ENCODE measurements around the gene GLRX2. TPM values are rescaled to one million over a fixed set of nuclear protein-coding genes. Genes with fewer than 3 reads are reported as not detected.

Gene GLRX2
- polyA plus RNA-seq, 1 of the 3 experiments (the other 2 are of a cell fraction): 12.8 TPM

DNA sequence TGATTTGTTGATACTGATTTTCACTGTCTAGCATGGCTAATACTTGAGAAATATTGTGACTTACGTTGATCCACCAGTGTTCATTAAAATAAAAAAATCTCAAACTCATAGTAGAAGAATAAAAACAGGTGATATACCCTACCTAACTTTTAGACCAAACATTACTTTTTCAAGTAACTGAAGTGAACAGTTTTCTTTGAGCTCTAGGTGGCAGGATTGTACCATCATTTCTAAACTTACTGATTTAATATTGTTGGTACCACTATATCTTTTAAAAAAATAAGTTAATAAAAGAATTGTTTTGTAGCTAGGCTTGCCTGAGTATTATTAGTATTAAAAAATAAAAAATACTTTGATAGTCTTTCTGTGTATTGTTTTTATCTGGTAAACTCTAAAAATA is 38.1 kb upstream of the GLRX2 start:
- peaks cover 62 to 74% of the 10 kb centered on the region in 2 experiments for H3K36me3 ChIP-seq (replicated peaks in 1 of 2; ENCODE audit: control insufficient read depth in 1 of 2, insufficient read depth in 2 of 2, low read length in 1 of 2)
- H3K27me3 ChIP-seq (ENCODE audit: insufficient read depth): no peaks in the 10 kb centered on the region
- TF ChIP-seq TAF1 (IDR thresholded peaks at IDR 0.05; ENCODE audit: borderline replicate concordance, low read depth, low read length) (no peak), MEF2A (IDR thresholded peaks at IDR 0.05; ENCODE audit: borderline replicate concordance, low read depth) (no peak), RAD21 (IDR thresholded peaks at IDR 0.05; ENCODE audit: low read length) (peak; percentile 58), SMC3 (IDR thresholded peaks at IDR 0.05; ENCODE audit: low read depth, low read length) (0 out of 2 replicates have a peak, but pooled peaks have one; percentile 5), TCF12 (IDR thresholded peaks at IDR 0.05) (no peak), RXRA (IDR thresholded peaks at IDR 0.05; ENCODE audit: borderline replicate concordance, low read depth) (no peak)
- TF ChIP-seq, protein P1, sequence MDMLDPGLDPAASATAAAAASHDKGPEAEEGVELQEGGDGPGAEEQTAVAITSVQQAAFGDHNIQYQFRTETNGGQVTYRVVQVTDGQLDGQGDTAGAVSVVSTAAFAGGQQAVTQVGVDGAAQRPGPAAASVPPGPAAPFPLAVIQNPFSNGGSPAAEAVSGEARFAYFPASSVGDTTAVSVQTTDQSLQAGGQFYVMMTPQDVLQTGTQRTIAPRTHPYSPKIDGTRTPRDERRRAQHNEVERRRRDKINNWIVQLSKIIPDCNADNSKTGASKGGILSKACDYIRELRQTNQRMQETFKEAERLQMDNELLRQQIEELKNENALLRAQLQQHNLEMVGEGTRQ (IDR thresholded peaks at IDR 0.05; ENCODE audit: borderline replicate concordance, low read depth, low read length): no peak
- TF ChIP-seq, protein P2, sequence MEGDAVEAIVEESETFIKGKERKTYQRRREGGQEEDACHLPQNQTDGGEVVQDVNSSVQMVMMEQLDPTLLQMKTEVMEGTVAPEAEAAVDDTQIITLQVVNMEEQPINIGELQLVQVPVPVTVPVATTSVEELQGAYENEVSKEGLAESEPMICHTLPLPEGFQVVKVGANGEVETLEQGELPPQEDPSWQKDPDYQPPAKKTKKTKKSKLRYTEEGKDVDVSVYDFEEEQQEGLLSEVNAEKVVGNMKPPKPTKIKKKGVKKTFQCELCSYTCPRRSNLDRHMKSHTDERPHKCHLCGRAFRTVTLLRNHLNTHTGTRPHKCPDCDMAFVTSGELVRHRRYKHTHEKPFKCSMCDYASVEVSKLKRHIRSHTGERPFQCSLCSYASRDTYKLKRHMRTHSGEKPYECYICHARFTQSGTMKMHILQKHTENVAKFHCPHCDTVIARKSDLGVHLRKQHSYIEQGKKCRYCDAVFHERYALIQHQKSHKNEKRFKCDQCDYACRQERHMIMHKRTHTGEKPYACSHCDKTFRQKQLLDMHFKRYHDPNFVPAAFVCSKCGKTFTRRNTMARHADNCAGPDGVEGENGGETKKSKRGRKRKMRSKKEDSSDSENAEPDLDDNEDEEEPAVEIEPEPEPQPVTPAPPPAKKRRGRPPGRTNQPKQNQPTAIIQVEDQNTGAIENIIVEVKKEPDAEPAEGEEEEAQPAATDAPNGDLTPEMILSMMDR (IDR thresholded peaks at IDR 0.05): peak; percentile 60
- TF ChIP-seq, protein P3, sequence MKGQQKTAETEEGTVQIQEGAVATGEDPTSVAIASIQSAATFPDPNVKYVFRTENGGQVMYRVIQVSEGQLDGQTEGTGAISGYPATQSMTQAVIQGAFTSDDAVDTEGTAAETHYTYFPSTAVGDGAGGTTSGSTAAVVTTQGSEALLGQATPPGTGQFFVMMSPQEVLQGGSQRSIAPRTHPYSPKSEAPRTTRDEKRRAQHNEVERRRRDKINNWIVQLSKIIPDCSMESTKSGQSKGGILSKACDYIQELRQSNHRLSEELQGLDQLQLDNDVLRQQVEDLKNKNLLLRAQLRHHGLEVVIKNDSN (IDR thresholded peaks at IDR 0.05; ENCODE audit: borderline replicate concordance, low read depth): no peak
- H3K4me3 ChIP-seq (ENCODE audit: low read depth in 2 of 2, low read length in 1 of 2): no peak overlapping the region
- peaks cover 17% of the 10 kb centered on the region for H3K79me2 ChIP-seq (ENCODE audit: insufficient read depth)
- ChIA-PET CTCF (interaction anchor here (0.7 to 1.9 kb wide), 5 partner anchors 16 to 464 kb away, joined by 3 to 7 read pairs (median 5); no protein-coding TSS in a partner anchor), POLR2A (no interaction called here)
- no peaks in the 10 kb centered on the region for H4K20me1 ChIP-seq (ENCODE audit: insufficient read depth)
- DNase-seq: no peak
- no peak overlapping the region for H3K9ac ChIP-seq
- no peak overlapping the region for H3K4me2 ChIP-seq
- no peaks in the 10 kb centered on the region for H3K9me3 ChIP-seq
- 85% methylated on average over 1 of the region's 1 CpG for WGBS (ENCODE audit: low lambda C conversion rate)
- H3K27ac ChIP-seq (ENCODE audit: low read depth in 2 of 2, low read length in 1 of 2): no peak overlapping the region
- no peaks in the 10 kb centered on the region for H3K9me2 ChIP-seq
- no peak overlapping the region for H2AFZ ChIP-seq (ENCODE audit: low read depth)
- peaks cover 3 to 15% of the 10 kb centered on the region in 2 experiments; a peak in 2 of 4 replicates for H3K4me1 ChIP-seq (ENCODE audit: control insufficient read depth in 1 of 2, insufficient read depth in 2 of 2, low read depth in 1 of 2, low read length in 1 of 2)
- H3F3A ChIP-seq (replicated peaks; ENCODE audit: insufficient read depth): peaks cover 17% of the 10 kb centered on the region

DNA sequence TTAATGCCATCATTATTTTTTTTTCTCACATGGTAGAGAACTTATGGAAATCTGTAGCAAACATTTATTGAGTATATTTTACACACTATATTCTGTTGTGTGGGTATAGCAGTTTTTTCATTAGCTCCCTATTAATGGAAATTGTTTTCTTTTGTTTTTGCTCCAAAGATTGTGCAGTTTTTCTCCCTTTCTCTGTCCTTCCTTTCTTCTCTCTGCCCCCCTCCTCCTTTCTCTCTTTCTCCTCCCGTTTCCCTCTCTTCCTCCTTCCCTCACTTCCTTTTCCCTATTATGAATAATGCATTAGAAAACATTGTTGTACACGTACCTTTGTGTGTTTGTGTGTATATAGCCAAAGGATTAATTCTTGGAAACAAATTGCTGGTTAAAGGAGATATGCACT is 37.2 kb upstream of the GLRX2 start:
- Histone ChIP-seq H4K20me1 (ENCODE audit: insufficient read depth) (no peaks in the 10 kb centered on the region), H3K9me3 (no peaks in the 10 kb centered on the region), H3K27me3 (ENCODE audit: insufficient read depth) (no peaks in the 10 kb centered on the region), H2AFZ (ENCODE audit: low read depth) (no peak overlapping the region), H3K9me2 (no peaks in the 10 kb centered on the region), H3K4me2 (no peak overlapping the region), H3K4me3 (ENCODE audit: low read depth in 2 of 2, low read length in 1 of 2) (no peak overlapping the region), H3K36me3 (replicated peaks in 1 of 2; ENCODE audit: control insufficient read depth in 1 of 2, insufficient read depth in 2 of 2, low read length in 1 of 2) (peaks cover 62 to 75% of the 10 kb centered on the region in 2 experiments), H3K27ac (ENCODE audit: low read depth in 2 of 2, low read length in 1 of 2) (0 out of 4 replicates have a peak overlapping the region, but pooled peaks of 1 of the 2 experiments have one; percentile 24), H3K4me1 (ENCODE audit: control insufficient read depth in 1 of 2, insufficient read depth in 2 of 2, low read depth in 1 of 2, low read length in 1 of 2) (peaks cover 3 to 15% of the 10 kb centered on the region in 2 experiments; a peak in 2 of 4 replicates), H3K9ac (no peak overlapping the region), H3F3A (replicated peaks; ENCODE audit: insufficient read depth) (peaks cover 17% of the 10 kb centered on the region), H3K79me2 (ENCODE audit: insufficient read depth) (peaks cover 24% of the 10 kb centered on the region)
- ChIA-PET POLR2A (no interaction called here), CTCF (interaction anchor here (1.3 to 1.9 kb wide), 2 partner anchors 17 to 39 kb away, joined by 5 to 7 read pairs; no protein-coding TSS in a partner anchor)
- WGBS (ENCODE audit: low lambda C conversion rate): 82% methylated on average over 2 of the region's 2 CpGs
- DNase-seq: no peak
- TF ChIP-seq FOXJ3 (CRISPR knock-in tag; IDR thresholded peaks at IDR 0.05) (no peak), JUND (IDR thresholded peaks at IDR 0.05) (no peak), YY1 (IDR thresholded peaks at IDR 0.05; ENCODE audit: low read depth) (no peak), NFIC (IDR thresholded peaks at IDR 0.05; ENCODE audit: borderline replicate concordance) (no peak), CHD2 (IDR thresholded peaks at IDR 0.05; ENCODE audit: low read length, partially characterized antibody) (no peak), RAD21 (IDR thresholded peaks at IDR 0.05; ENCODE audit: low read length) (no peak), GABPA (IDR thresholded peaks at IDR 0.05; ENCODE audit: low read depth) (no peak), MXI1 (IDR thresholded peaks at IDR 0.05; ENCODE audit: low read depth, low read length) (no peak), EP300 (IDR thresholded peaks at IDR 0.05; ENCODE audit: borderline replicate concordance in 1 of 2, low read depth in 1 of 2, low read length in 1 of 2) (no peak)
- TF ChIP-seq, protein P4, sequence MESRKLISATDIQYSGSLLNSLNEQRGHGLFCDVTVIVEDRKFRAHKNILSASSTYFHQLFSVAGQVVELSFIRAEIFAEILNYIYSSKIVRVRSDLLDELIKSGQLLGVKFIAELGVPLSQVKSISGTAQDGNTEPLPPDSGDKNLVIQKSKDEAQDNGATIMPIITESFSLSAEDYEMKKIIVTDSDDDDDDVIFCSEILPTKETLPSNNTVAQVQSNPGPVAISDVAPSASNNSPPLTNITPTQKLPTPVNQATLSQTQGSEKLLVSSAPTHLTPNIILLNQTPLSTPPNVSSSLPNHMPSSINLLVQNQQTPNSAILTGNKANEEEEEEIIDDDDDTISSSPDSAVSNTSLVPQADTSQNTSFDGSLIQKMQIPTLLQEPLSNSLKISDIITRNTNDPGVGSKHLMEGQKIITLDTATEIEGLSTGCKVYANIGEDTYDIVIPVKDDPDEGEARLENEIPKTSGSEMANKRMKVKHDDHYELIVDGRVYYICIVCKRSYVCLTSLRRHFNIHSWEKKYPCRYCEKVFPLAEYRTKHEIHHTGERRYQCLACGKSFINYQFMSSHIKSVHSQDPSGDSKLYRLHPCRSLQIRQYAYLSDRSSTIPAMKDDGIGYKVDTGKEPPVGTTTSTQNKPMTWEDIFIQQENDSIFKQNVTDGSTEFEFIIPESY (IDR thresholded peaks at IDR 0.05; ENCODE audit: borderline replicate concordance, low read depth): no peak
- TF ChIP-seq, protein P5, sequence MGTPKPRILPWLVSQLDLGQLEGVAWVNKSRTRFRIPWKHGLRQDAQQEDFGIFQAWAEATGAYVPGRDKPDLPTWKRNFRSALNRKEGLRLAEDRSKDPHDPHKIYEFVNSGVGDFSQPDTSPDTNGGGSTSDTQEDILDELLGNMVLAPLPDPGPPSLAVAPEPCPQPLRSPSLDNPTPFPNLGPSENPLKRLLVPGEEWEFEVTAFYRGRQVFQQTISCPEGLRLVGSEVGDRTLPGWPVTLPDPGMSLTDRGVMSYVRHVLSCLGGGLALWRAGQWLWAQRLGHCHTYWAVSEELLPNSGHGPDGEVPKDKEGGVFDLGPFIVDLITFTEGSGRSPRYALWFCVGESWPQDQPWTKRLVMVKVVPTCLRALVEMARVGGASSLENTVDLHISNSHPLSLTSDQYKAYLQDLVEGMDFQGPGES (IDR thresholded peaks at IDR 0.05; ENCODE audit: low read depth, low read length): no peak
